H9 (cell line): ENCODE results near the gene FXYD2. TPM values are rescaled to one million over a fixed set of nuclear protein-coding genes. Genes with fewer than 3 reads are reported as not detected.

Source experiments
- DNase-seq: peaks from one replicate; pipeline ENCODE4 v3.0.0-alpha.2; 2017
- H2AFZ ChIP-seq: one replicate; pipeline ENCODE4 v1.6.1; 2013; ENCODE audit warnings: mild to moderate bottlenecking, low read length, control low read depth, moderate library complexity
- H2AK5ac ChIP-seq: 2 replicates; pipeline ENCODE4 v1.6.1; 2013; ENCODE audit warnings: low read length, control low read depth, mixed read lengths; ENCODE audit not compliant: insufficient read length
- H2BK120ac ChIP-seq: one replicate; pipeline ENCODE4 v1.6.1; 2013; ENCODE audit warnings: low read depth, mild to moderate bottlenecking, low read length, control low read depth, inconsistent platforms; ENCODE audit not compliant: poor library complexity, severe bottlenecking
- H2BK12ac ChIP-seq: 2 replicates; pipeline ENCODE4 v1.6.1; 2013; ENCODE audit warnings: low read length, control low read depth, mixed read lengths, low read depth; ENCODE audit not compliant: insufficient read length
- H2BK15ac ChIP-seq: 2 replicates; pipeline ENCODE4 v1.6.1; 2013; ENCODE audit warnings: low read depth, low read length, control low read depth
- H2BK20ac ChIP-seq: one replicate; pipeline ENCODE4 v1.6.1; 2013; ENCODE audit warnings: low read depth, mild to moderate bottlenecking, low read length, control low read depth, inconsistent platforms; ENCODE audit not compliant: poor library complexity, severe bottlenecking
- H2BK5ac ChIP-seq: 2 replicates; pipeline ENCODE4 v1.6.1; 2013; ENCODE audit warnings: low read length, control low read depth, mixed read lengths; ENCODE audit not compliant: insufficient read length
- H3K14ac ChIP-seq: 2 replicates; pipeline ENCODE4 v1.6.1; 2013; ENCODE audit warnings: low read length, control low read depth; ENCODE audit not compliant: insufficient read depth
- H3K18ac ChIP-seq: 2 replicates; pipeline ENCODE4 v1.6.1; 2013; ENCODE audit warnings: low read depth, mild to moderate bottlenecking, mixed read lengths, low read length, control low read depth; ENCODE audit not compliant: insufficient read length
- H3K23ac ChIP-seq: 2 replicates; pipeline ENCODE4 v1.6.1; 2013; ENCODE audit warnings: low read length, control low read depth, mixed read lengths, low read depth; ENCODE audit not compliant: insufficient read length
- H3K23me2 ChIP-seq: 2 replicates; pipeline ENCODE4 v1.6.1; 2013; ENCODE audit warnings: low read depth, mild to moderate bottlenecking, mixed read lengths, low read length, control low read depth; ENCODE audit not compliant: insufficient read length, poor library complexity, severe bottlenecking
- H3K27ac ChIP-seq: 2 replicates; pipeline ENCODE4 v1.5.1; 2013; ENCODE audit warnings: low read length, control low read depth, mixed read lengths, low read depth; ENCODE audit not compliant: insufficient read length
- H3K27me3 ChIP-seq: 2 replicates; pipeline ENCODE4 v1.6.1; 2013; ENCODE audit warnings: low read length, control low read depth, inconsistent platforms; ENCODE audit not compliant: insufficient read depth
- H3K4ac ChIP-seq: 2 replicates; pipeline ENCODE4 v1.6.1; 2013; ENCODE audit warnings: low read depth, mild to moderate bottlenecking, control low read depth, inconsistent platforms, low read length, moderate library complexity
- H3K4me1 ChIP-seq: 2 replicates; pipeline ENCODE4 v1.6.1; 2013; ENCODE audit warnings: low read length, control low read depth, inconsistent platforms; ENCODE audit not compliant: insufficient read depth
- H3K4me2 ChIP-seq: 2 replicates; pipeline ENCODE4 v1.6.1; 2013; ENCODE audit warnings: low read length, control low read depth, mixed read lengths; ENCODE audit not compliant: insufficient read length, insufficient read depth
- H3K56ac ChIP-seq: 2 replicates; pipeline ENCODE4 v1.6.1; 2013; ENCODE audit warnings: low read depth, mild to moderate bottlenecking, mixed read lengths, low read length, control low read depth; ENCODE audit not compliant: insufficient read length
- H3K79me1 ChIP-seq: 2 replicates; pipeline ENCODE4 v1.6.1; 2013; ENCODE audit warnings: low read depth, mild to moderate bottlenecking, moderate library complexity, low read length, control low read depth, inconsistent platforms; ENCODE audit not compliant: insufficient read depth, poor library complexity, severe bottlenecking
- H3K79me2 ChIP-seq: 2 replicates; pipeline ENCODE4 v1.6.1; 2013; ENCODE audit warnings: low read length, control low read depth, inconsistent platforms; ENCODE audit not compliant: insufficient read depth
- H3K9ac ChIP-seq: 2 replicates; pipeline ENCODE4 v1.6.1; 2013; ENCODE audit warnings: low read length, control low read depth, mixed read lengths; ENCODE audit not compliant: insufficient read length; ENCODE audit errors: extremely low read depth
- H3K9me3 ChIP-seq: one replicate; pipeline ENCODE4 v1.6.1; 2013; ENCODE audit warnings: low read depth, low read length, inconsistent platforms; ENCODE audit not compliant: control insufficient read depth
- H3T11ph ChIP-seq: one replicate; pipeline ENCODE4 v1.6.1; 2013; ENCODE audit warnings: mild to moderate bottlenecking, low read length, control low read depth, inconsistent platforms
- H4K20me1 ChIP-seq: one replicate; pipeline ENCODE4 v1.6.1; 2013; ENCODE audit not compliant: control insufficient read depth, insufficient read length, insufficient read depth
- H4K5ac ChIP-seq: 2 replicates; pipeline ENCODE4 v1.6.1; 2013; ENCODE audit warnings: low read depth, mild to moderate bottlenecking, mixed read lengths, low read length, control low read depth; ENCODE audit not compliant: insufficient read length
- H4K8ac ChIP-seq: replicated peaks from 2 replicates; pipeline ENCODE4 v1.6.1; 2013; ENCODE audit warnings: low read length, control low read depth, mixed read lengths, low read depth; ENCODE audit not compliant: insufficient read length
- H4K91ac ChIP-seq: 2 replicates; pipeline ENCODE4 v1.6.1; 2013; ENCODE audit warnings: low read depth, mild to moderate bottlenecking, moderate library complexity, mixed read lengths, low read length, control low read depth; ENCODE audit not compliant: insufficient read length
- H3K27ac Mint-ChIP-seq, 3 experiments: 2 replicates in 2 of 3; 3 replicates in 1 of 3; pipeline ENCODE4 v1.8.0; 2020 to 2021; ENCODE audit warnings: mixed read lengths in 3 of 3, mild to moderate bottlenecking in 1 of 3, moderate library complexity in 1 of 3
- H3K27me3 Mint-ChIP-seq: 2 replicates; pipeline ENCODE4 v1.8.0; 2021; ENCODE audit warnings: low read depth, mild to moderate bottlenecking, moderate library complexity, mixed read lengths
- H3K36me3 Mint-ChIP-seq, 3 experiments: 2 replicates in 2 of 3; 3 replicates in 1 of 3; pipeline ENCODE4 v1.8.0; 2020 to 2021; ENCODE audit warnings: low read depth in 3 of 3, mixed read lengths in 3 of 3; ENCODE audit not compliant: insufficient read depth in 1 of 3
- H3K4me1 Mint-ChIP-seq, 2 experiments: 2 replicates each; pipeline ENCODE4 v1.8.0; 2020; ENCODE audit warnings: mixed read lengths in 2 of 2
- H3K4me3 Mint-ChIP-seq, 2 experiments: 2 replicates in 1 of 2; 3 replicates in 1 of 2; pipeline ENCODE4 v1.8.0; 2020 to 2021; ENCODE audit warnings: mild to moderate bottlenecking in 2 of 2, mixed read lengths in 2 of 2, moderate library complexity in 1 of 2
- H3K9me3 Mint-ChIP-seq, 2 experiments: 2 replicates in 1 of 2; 3 replicates in 1 of 2; pipeline ENCODE4 v1.8.0; 2020; ENCODE audit warnings: mild to moderate bottlenecking in 2 of 2, mixed read lengths in 2 of 2, moderate library complexity in 1 of 2
- WGBS: extraction: QIAGEN DNeasy Blood & Tissue Kit; methylation state at CpG from one replicate; pipeline ENCODE4 v1.1.7; 2013; ENCODE audit warnings: missing lambda C conversion rate, low lambda C conversion rate, mixed read lengths; ENCODE audit not compliant: insufficient read length; ENCODE audit errors: extremely low coverage; 5-methylcytosine and 5-hydroxymethylcytosine counted together
- total RNA-seq: library from RNA; stranded (reverse); gene quantifications from 2 replicates; pipeline ENCODE4 v1.2.1, GENCODE V29; 2021
- TF ChIP-seq, protein P1 (sequence below): fragments of 200-600 bp; sonication (generic); conservative IDR thresholded peaks from 3 replicates; pipeline ENCODE4 v1.8.0; 2021; ENCODE audit warnings: antibody characterized with exemption, mild to moderate bottlenecking

Gene FXYD2
- total RNA-seq, 1 experiment from 2014 or later = 0.79 TPM

DNA sequence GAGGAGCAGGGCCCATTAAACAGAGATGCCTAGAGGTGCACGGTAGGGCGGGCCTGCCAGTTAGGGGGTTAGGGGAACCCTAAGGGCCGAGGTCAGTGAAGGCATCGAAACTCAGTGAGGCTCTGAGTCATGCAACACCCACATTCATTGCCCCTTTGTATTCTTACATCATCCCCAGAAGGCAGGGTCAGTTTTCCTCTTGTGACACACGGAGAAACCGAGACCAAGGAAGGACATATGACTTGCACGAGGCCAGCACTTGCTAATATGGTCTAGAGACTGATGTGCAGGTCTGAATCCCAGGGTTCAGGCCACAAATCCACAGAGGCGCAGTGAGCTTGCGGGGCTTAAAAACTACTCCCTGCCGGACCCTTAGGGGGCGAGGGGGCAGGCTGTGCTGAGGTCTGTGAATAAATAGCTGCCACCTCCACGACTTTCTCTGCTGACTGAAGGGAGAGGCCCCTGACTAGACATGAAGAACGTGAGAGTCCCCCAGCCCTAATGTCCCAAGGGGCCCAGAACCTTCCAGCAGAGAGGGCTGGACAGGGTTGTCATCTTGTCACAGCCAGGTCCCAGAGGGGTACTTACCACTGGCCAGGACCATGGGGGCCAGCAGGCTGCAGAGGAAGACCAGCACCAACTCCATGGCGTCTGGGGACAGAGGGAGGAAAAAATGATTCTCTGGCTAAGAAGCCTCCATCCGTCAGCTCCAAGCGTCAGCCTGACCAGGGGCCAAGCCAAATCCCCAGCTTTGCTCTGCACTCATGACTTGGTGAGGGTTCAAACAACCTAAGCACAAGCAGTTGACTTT lies 17.8 kb upstream of the FXYD2 start:
- Histone ChIP-seq H3K56ac (no peak overlapping the region), H4K5ac (no peak overlapping the region), H3K4me1 (no peaks in the 10 kb centered on the region), H2BK12ac (no peak overlapping the region), H2BK120ac (no peak overlapping the region), H3K14ac (no peak overlapping the region), H3K23me2 (no peaks in the 10 kb centered on the region), H3K9me3 (no peaks in the 10 kb centered on the region), H4K8ac (no peak overlapping the region), H2AFZ (no peak overlapping the region), H2AK5ac (no peak overlapping the region), H3K27me3 (no peaks in the 10 kb centered on the region), H3K27ac (no peak overlapping the region), H3K79me1 (no peaks in the 10 kb centered on the region), H2BK20ac (no peak overlapping the region), H4K91ac (no peak overlapping the region), H3K23ac (no peak overlapping the region), H2BK15ac (no peak overlapping the region), H2BK5ac (no peak overlapping the region), H3K18ac (no peak overlapping the region), H3K9ac (no peak overlapping the region), H4K20me1 (peaks cover 2% of the 10 kb centered on the region), H3K4ac (no peak overlapping the region), H3K79me2 (no peaks in the 10 kb centered on the region), H3K4me2 (no peak overlapping the region), H3T11ph (no peak overlapping the region)
- Mint-ChIP-seq H3K27me3 (peaks cover 4% of the 10 kb centered on the region), H3K4me1 (peaks cover 13 to 14% of the 10 kb centered on the region in 2 experiments), H3K36me3 (peaks cover 0 to 10% (median 0%) of the 10 kb centered on the region in 3 experiments; a peak in 1 of 7 replicates), H3K27ac (peak overlapping the region in 2 of 3 experiments; percentile 28 to 82; a peak in 2 of 7 replicates), H3K4me3 (no peak overlapping the region), H3K9me3 (no peaks in the 10 kb centered on the region)
- peak; percentile 29 for DNase-seq
- no CpG with 5 or more reads among the region's 16 CpGs for WGBS
- TF ChIP-seq, protein P1, sequence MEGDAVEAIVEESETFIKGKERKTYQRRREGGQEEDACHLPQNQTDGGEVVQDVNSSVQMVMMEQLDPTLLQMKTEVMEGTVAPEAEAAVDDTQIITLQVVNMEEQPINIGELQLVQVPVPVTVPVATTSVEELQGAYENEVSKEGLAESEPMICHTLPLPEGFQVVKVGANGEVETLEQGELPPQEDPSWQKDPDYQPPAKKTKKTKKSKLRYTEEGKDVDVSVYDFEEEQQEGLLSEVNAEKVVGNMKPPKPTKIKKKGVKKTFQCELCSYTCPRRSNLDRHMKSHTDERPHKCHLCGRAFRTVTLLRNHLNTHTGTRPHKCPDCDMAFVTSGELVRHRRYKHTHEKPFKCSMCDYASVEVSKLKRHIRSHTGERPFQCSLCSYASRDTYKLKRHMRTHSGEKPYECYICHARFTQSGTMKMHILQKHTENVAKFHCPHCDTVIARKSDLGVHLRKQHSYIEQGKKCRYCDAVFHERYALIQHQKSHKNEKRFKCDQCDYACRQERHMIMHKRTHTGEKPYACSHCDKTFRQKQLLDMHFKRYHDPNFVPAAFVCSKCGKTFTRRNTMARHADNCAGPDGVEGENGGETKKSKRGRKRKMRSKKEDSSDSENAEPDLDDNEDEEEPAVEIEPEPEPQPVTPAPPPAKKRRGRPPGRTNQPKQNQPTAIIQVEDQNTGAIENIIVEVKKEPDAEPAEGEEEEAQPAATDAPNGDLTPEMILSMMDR = no peak
